ENCODE results near the gene NUP107.

Gene NUP107

GRCh38 chr12:68784015-68784414 lies 97.2 kb downstream of the NUP107 start:
- TF ChIP-seq EZH2phosphoT487 (conservative IDR thresholded peaks at IDR 0.05; ENCODE audit: low read length) (no peak), CTCF (IDR thresholded peaks at IDR 0.05; ENCODE audit: insufficient read depth, low read length, poor library complexity, severe bottlenecking) (no peak)
- Histone ChIP-seq H3F3A (ENCODE audit: insufficient read depth) (peaks cover 8% of the 10 kb centered on the region; the same call in 1 of the 2 replicates), H3K9me2 (replicated peaks; ENCODE audit: insufficient read depth, low read length) (no peaks in the 10 kb centered on the region), H3K79me2 (ENCODE audit: insufficient read depth, low read length) (no peaks in the 10 kb centered on the region), H3K9ac (ENCODE audit: low read length) (no peak overlapping the region), H3K36me3 (ENCODE audit: low read length) (no peaks in the 10 kb centered on the region), H3K27me3 (ENCODE audit: low read length) (no peaks in the 10 kb centered on the region), H3K27ac (ENCODE audit: low read depth, low read length) (no peak overlapping the region), H4K20me1 (ENCODE audit: low read depth, low read length) (no peaks in the 10 kb centered on the region), H3K4me2 (ENCODE audit: low read depth, low read length, poor library complexity, severe bottlenecking) (no peak overlapping the region), H3K9me3 (ENCODE audit: insufficient read depth, low read length) (no peaks in the 10 kb centered on the region), H3K4me3 (ENCODE audit: insufficient read depth, low read length, poor library complexity, severe bottlenecking) (no peak overlapping the region), H2AFZ (ENCODE audit: low read depth, low read length, severe bottlenecking) (no peak overlapping the region)

- Histone ChIP-seq H3K9me2 (replicated peaks; ENCODE audit: insufficient read depth, low read length) (no peaks in the 10 kb centered on the region), H3K27me3 (ENCODE audit: low read length) (no peaks in the 10 kb centered on the region), H3K79me2 (ENCODE audit: insufficient read depth, low read length) (no peaks in the 10 kb centered on the region), H3K9me3 (ENCODE audit: insufficient read depth, low read length) (no peaks in the 10 kb centered on the region), H3F3A (ENCODE audit: insufficient read depth) (peaks cover 8% of the 10 kb centered on the region; the same call in 1 of the 2 replicates), H3K9ac (ENCODE audit: low read length) (no peak overlapping the region), H4K20me1 (ENCODE audit: low read depth, low read length) (no peaks in the 10 kb centered on the region), H3K36me3 (ENCODE audit: low read length) (no peaks in the 10 kb centered on the region), H3K4me3 (ENCODE audit: insufficient read depth, low read length, poor library complexity, severe bottlenecking) (no peak overlapping the region), H2AFZ (ENCODE audit: low read depth, low read length, severe bottlenecking) (no peak overlapping the region), H3K27ac (ENCODE audit: low read depth, low read length) (no peak overlapping the region), H3K4me2 (ENCODE audit: low read depth, low read length, poor library complexity, severe bottlenecking) (no peak overlapping the region)
- no peak for TF ChIP-seq CTCF (IDR thresholded peaks at IDR 0.05; ENCODE audit: insufficient read depth, low read length, poor library complexity, severe bottlenecking)
- TF ChIP-seq EZH2phosphoT487 (conservative IDR thresholded peaks at IDR 0.05; ENCODE audit: low read length) = no peak
These were observed 98.6 kb downstream of the NUP107 start for GRCh38 chr12:68785358-68785757.

- Histone ChIP-seq H3K27me3 (ENCODE audit: low read length) (no peaks in the 10 kb centered on the region), H3F3A (ENCODE audit: insufficient read depth) (peaks cover 8% of the 10 kb centered on the region; the same call in 1 of the 2 replicates), H3K9ac (ENCODE audit: low read length) (no peak overlapping the region), H2AFZ (ENCODE audit: low read depth, low read length, severe bottlenecking) (no peak overlapping the region), H4K20me1 (ENCODE audit: low read depth, low read length) (no peaks in the 10 kb centered on the region), H3K79me2 (ENCODE audit: insufficient read depth, low read length) (no peaks in the 10 kb centered on the region), H3K4me2 (ENCODE audit: low read depth, low read length, poor library complexity, severe bottlenecking) (no peak overlapping the region), H3K4me3 (ENCODE audit: insufficient read depth, low read length, poor library complexity, severe bottlenecking) (no peak overlapping the region), H3K9me2 (replicated peaks; ENCODE audit: insufficient read depth, low read length) (no peaks in the 10 kb centered on the region), H3K27ac (ENCODE audit: low read depth, low read length) (no peak overlapping the region), H3K36me3 (ENCODE audit: low read length) (no peaks in the 10 kb centered on the region), H3K9me3 (ENCODE audit: insufficient read depth, low read length) (no peaks in the 10 kb centered on the region)
- no peak for TF ChIP-seq EZH2phosphoT487 (conservative IDR thresholded peaks at IDR 0.05; ENCODE audit: low read length)
- TF ChIP-seq CTCF (IDR thresholded peaks at IDR 0.05; ENCODE audit: insufficient read depth, low read length, poor library complexity, severe bottlenecking) = no peak
These were observed 99.0 kb downstream of the NUP107 start for GRCh38 chr12:68785823-68786222.
